ENCODE measurements around the gene PDE10A. TPM values are rescaled to one million over a fixed set of nuclear protein-coding genes. Genes with fewer than 3 reads are reported as not detected.

Gene PDE10A
- total and polyA plus RNA-seq, 2 of the 4 experiments (the other 2 are of a cell fraction) = 3.4 to 12.4 TPM

GRCh38 chr6:165597821-165598220, 65.2 kb downstream of the PDE10A start:
- H3K23ac ChIP-seq (ENCODE audit: low read depth, low read length) = peak overlapping the region; percentile 42; the same call in 1 of the 2 replicates
- H3K9me3 ChIP-seq (ENCODE audit: control insufficient read depth, insufficient read depth, low read length) = no peaks in the 10 kb centered on the region
- H3K4me1 ChIP-seq (ENCODE audit: control insufficient read depth, insufficient read depth, low read length) = no peaks in the 10 kb centered on the region
- BruUV-seq (replicated peaks) = no TSS peak
- DNase-seq (no peak), ATAC-seq (ENCODE audit: low read depth) (no peak)
- no peak overlapping the region for H2AK9ac ChIP-seq (replicated peaks; ENCODE audit: low read depth, low read length, poor library complexity)
- in situ Hi-C loops (cut with MboI; ENCODE audit: low sequenced_read_pairs) = no loop called here
- dilution Hi-C loops (cut with HindIII; ENCODE audit: low sequenced_read_pairs, unreplicated experiment) = no loop called here
- H2BK120ac ChIP-seq (ENCODE audit: low read depth, low read length) = no peak overlapping the region
- no peak overlapping the region for H3K4me2 ChIP-seq (ENCODE audit: low read depth, low read length)
- H3K9ac ChIP-seq (ENCODE audit: low read depth, low read length) = no peak overlapping the region
- TF ChIP-seq BHLHE40 (IDR thresholded peaks at IDR 0.05; ENCODE audit: low read depth, low read length) (no peak), SMC3 (IDR thresholded peaks at IDR 0.05; ENCODE audit: low read depth, low read length) (no peak), MAZ (IDR thresholded peaks at IDR 0.05; ENCODE audit: borderline replicate concordance, low read depth, low read length) (no peak), RCOR1 (IDR thresholded peaks at IDR 0.05; ENCODE audit: insufficient replicate concordance, low read length) (no peak), MXI1 (IDR thresholded peaks at IDR 0.05; ENCODE audit: borderline replicate concordance, low read depth, low read length) (no peak), RAD21 (IDR thresholded peaks at IDR 0.05; ENCODE audit: low read length) (no peak), NFE2L2 (IDR thresholded peaks at IDR 0.05; ENCODE audit: low read depth, low read length) (no peak), POLR2A (IDR thresholded peaks at IDR 0.05; ENCODE audit: low read depth, low read length) (no peak), FOS (IDR thresholded peaks at IDR 0.05; ENCODE audit: low read depth, low read length) (no peak), CEBPB (IDR thresholded peaks at IDR 0.05; ENCODE audit: low read depth, low read length) (no peak), CTCF (conservative IDR thresholded peaks at IDR 0.05; ENCODE audit: low read depth, low read length) (no peak), MAFK (IDR thresholded peaks at IDR 0.05; ENCODE audit: low read depth, low read length) (no peak), RFX5 (IDR thresholded peaks at IDR 0.05; ENCODE audit: low read depth, low read length) (no peak), CHD1 (IDR thresholded peaks at IDR 0.05; ENCODE audit: low read depth, low read length) (no peak), ELK1 (IDR thresholded peaks at IDR 0.05; ENCODE audit: borderline replicate concordance, low read depth, low read length) (no peak), USF2 (IDR thresholded peaks at IDR 0.05; ENCODE audit: low read depth, low read length) (no peak)
- no peaks in the 10 kb centered on the region for H3K36me3 ChIP-seq (ENCODE audit: control insufficient read depth, insufficient read depth, low read length)
- POLR2A ChIA-PET (ENCODE audit: unreplicated experiment) = no interaction called here
- H2BK20ac ChIP-seq (ENCODE audit: low read depth, low read length) = no peak overlapping the region
- no peak overlapping the region for H3K4me3 ChIP-seq (ENCODE audit: insufficient read depth, low read depth, low read length)
- no peaks in the 10 kb centered on the region; the same call in 1 of the 2 replicates for H4K20me1 ChIP-seq (ENCODE audit: insufficient read depth, low read length)
- H2AFZ ChIP-seq (replicated peaks; ENCODE audit: low read length, poor library complexity) = no peak overlapping the region
- no CpG with 5 or more reads among the region's 3 CpGs for WGBS, 2 experiments (ENCODE audit: extremely low coverage in 2 of 2, insufficient read length in 1 of 2)
- H2BK5ac ChIP-seq (ENCODE audit: low read depth, low read length, poor library complexity, severe bottlenecking) = no peak overlapping the region
- CTCF ChIA-PET = no interaction called here
- H3K27ac ChIP-seq (ENCODE audit: insufficient read depth, low read length) = no peak overlapping the region
- intact Hi-C loops (cut with micrococcal nuclease) = no loop called here
- no peak overlapping the region for H3K4ac ChIP-seq (ENCODE audit: low read depth, low read length)
- no peaks in the 10 kb centered on the region for H3K27me3 ChIP-seq (ENCODE audit: control insufficient read depth, insufficient read depth, low read length)
- H3K18ac ChIP-seq (ENCODE audit: low read depth, low read length) = no peak overlapping the region
- no peak overlapping the region for H4K91ac ChIP-seq (ENCODE audit: insufficient read depth, low read depth, low read length)
- H2AK5ac ChIP-seq (ENCODE audit: low read depth, low read length) = no peak overlapping the region
- no peak overlapping the region for H3K14ac ChIP-seq (replicated peaks; ENCODE audit: low read depth, low read length)
- H3K9me1 ChIP-seq (ENCODE audit: insufficient read depth, low read length) = no peaks in the 10 kb centered on the region
- H3K56ac ChIP-seq (ENCODE audit: extremely low read depth, insufficient read depth, low read length) = no peak overlapping the region
- no peak overlapping the region for H4K5ac ChIP-seq (ENCODE audit: low read depth, low read length)
- H3K79me1 ChIP-seq (ENCODE audit: low read depth in 1 of 2, low read length in 2 of 2) = peaks cover 34 to 36% of the 10 kb centered on the region in 2 experiments
- no peak overlapping the region for H2BK15ac ChIP-seq (ENCODE audit: low read depth, low read length)
- H4K8ac ChIP-seq (ENCODE audit: low read depth in 2 of 2, low read length in 2 of 2) = no peak overlapping the region
